MM.1S (cell line): ENCODE results near the gene LYPLA2.

Experiments
- EZH2 ChIP-seq: fragments of 300-600 bp; sonication (generic); optimal IDR thresholded peaks from 2 replicates; pipeline ENCODE3; 2017; ENCODE audit warnings: low read depth, mild to moderate bottlenecking, antibody characterized with exemption, low read length, mixed read lengths
- TF ChIP-seq, protein P1 (sequence below): fragments of 300-600 bp; sonication (generic); IDR thresholded peaks from 2 replicates; pipeline ENCODE4 v1.5.1; 2016; ENCODE audit warnings: antibody characterized with exemption, low read length, mixed read lengths

DNA sequence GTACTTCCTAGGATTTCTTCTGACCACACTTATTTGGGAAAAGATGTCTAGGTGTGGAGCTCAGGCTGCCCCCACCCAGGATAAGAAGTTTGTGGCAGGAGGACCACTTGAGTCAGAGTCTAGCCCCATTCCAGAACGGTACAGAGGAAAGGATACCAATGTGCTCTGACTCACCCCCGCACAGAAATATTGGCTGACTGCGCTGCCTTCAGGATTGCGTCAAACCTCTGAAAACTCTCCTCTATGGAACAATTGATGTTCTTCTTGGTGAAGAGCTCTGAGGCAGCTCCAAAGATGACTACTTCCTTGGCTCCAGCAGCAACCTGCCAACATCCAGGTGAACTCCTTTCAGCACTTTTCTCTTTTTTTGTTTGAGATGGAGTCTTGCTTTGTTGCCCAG, 23.1 kb downstream of the LYPLA2 start:
- TF ChIP-seq, protein P1, sequence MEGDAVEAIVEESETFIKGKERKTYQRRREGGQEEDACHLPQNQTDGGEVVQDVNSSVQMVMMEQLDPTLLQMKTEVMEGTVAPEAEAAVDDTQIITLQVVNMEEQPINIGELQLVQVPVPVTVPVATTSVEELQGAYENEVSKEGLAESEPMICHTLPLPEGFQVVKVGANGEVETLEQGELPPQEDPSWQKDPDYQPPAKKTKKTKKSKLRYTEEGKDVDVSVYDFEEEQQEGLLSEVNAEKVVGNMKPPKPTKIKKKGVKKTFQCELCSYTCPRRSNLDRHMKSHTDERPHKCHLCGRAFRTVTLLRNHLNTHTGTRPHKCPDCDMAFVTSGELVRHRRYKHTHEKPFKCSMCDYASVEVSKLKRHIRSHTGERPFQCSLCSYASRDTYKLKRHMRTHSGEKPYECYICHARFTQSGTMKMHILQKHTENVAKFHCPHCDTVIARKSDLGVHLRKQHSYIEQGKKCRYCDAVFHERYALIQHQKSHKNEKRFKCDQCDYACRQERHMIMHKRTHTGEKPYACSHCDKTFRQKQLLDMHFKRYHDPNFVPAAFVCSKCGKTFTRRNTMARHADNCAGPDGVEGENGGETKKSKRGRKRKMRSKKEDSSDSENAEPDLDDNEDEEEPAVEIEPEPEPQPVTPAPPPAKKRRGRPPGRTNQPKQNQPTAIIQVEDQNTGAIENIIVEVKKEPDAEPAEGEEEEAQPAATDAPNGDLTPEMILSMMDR = no peak
- TF ChIP-seq EZH2 = no peak
